ENCODE data around the gene ENAM.

GRCh38 chr4:70623323-70623722 is 5.2 kb upstream of the ENAM start:
- TF ChIP-seq TP53 (CRISPR knock-in tag; IDR thresholded peaks at IDR 0.05): no peak
- TF ChIP-seq CTCF (IDR thresholded peaks at IDR 0.05): no peak
- TF ChIP-seq RNF2 (IDR thresholded peaks at IDR 0.05; ENCODE audit: borderline replicate concordance, low read depth): no peak
- no peak for TF ChIP-seq POLR2A (IDR thresholded peaks at IDR 0.05; ENCODE audit: low read length)
- TF ChIP-seq EP300 (IDR thresholded peaks at IDR 0.05): no peak
- TF ChIP-seq KDM1A (IDR thresholded peaks at IDR 0.05; ENCODE audit: low read depth): no peak
- TF ChIP-seq REST (IDR thresholded peaks at IDR 0.05): no peak
